22Rv1 (cell line): ENCODE data around the gene MX2.

Experiments used
- CTCF ChIP-seq: fragments of 450-650 bp; IDR thresholded peaks from 2 replicates; pipeline ENCODE4 v1.5.1; 2017; ENCODE audit warnings: mild to moderate bottlenecking
- ZFX ChIP-seq: fragments of 450-650 bp; IDR thresholded peaks from 2 replicates; pipeline ENCODE4 v1.6.1; 2017; ENCODE audit warnings: antibody characterized with exemption, borderline replicate concordance

GRCh38 chr21:41431788-41432548 lies 70.1 kb downstream of the MX2 start:
- TF ChIP-seq CTCF (no peak), ZFX (no peak)
